ENCODE data around the gene ABHD2.
"Not testable (repeated sequence)": the region's sequence is repeated elsewhere in the genome, so short reads cannot be mapped to it uniquely, and the experiment has no call there.

ABHD2 gene

DNA sequence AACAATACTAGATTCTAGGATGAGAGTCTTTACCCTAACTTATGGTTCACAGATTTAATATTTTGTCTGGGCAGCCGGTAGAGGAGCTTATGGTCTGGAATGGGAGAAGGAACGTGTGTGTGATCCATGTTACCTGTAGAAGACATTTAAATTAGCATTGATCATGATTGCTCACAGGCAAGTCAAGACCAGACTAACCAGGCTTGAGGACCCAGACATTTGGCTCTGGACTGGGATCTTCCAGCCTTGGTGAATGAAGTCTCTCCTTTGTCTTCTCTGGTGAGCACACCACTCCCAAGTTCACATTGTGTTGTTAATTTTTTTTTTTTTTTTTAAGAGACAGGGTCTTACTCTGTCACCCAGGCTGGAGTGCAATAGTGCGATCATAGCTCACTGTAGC, 11.7 kb downstream of the ABHD2 start:
- DNase-seq (ENCODE audit: low read depth): no peak

DNA sequence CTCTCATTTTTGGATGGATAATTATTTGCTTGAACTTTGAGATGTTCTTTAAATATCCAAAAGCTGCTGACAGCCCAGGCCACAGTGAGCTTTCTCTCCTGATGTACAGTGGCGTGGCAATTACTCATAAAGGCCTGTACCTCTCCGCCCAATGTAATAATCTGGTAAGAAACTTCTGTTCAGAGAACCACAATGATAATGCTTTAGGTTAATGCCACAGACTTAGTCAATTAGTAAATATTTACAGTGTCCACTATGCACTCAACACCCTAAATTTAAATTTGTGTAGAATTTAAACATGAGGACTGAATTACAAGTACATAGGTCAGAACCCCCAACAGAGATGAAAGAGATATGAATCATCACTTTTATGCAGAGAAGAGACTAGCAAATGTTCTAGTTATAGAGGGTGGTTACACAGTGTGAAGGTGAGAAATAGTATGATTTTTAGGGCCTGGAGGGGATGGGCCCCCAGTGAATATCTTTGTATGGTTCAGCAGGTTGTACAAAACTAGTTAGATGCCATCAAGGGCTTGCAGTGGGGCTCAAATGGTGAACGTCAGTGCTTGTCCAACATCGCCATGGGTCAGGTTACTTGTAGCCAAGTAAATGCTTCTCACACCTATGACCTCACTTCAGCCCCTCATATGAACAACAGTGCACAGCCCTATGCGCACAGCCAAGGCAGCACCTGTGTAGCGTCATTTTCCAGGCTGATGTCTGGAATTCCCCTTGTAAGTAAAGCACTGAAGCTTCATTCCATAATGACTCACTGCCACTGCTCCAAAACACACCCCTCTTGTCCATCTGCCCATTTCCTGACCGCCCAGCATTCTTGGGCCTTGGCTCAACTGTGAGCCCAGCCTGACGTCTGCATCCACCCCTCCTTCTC, 13.3 kb downstream of the ABHD2 start:
- DNase-seq (ENCODE audit: low read depth): no peak

DNA sequence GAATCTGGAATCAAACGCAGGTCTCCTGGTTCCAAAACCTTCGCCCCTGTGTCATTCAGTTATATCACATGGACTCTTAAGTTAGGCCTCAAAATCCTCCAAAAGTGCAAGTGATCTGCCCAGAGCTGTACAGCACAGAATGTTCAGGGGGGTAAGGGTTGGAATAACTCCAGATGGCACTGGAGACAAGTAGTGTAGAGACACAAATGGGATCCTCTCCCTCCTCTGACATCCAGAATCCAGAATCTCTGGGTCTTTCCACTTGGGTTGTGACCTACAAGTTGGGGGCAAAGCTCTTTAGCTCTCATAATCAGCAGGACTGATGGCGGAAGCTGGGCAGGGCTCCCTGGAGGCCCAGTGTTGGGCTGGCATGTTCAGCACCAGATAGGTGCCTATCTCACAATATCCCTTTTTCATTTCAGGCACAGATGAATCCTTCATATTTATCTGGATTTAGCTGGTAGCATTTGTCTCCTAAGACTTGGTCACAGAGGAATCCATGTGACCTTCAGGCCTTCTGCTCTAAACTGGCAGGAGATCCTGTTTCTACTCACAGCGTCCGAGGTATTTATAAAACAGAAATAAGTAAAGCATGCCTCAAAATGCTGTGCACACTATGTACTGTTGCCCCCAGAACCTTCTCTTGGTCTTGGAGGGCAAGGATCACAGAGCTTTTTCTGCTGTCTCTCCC, 15.4 kb downstream of the ABHD2 start:
- DNase-seq (ENCODE audit: low read depth): no peak

DNA sequence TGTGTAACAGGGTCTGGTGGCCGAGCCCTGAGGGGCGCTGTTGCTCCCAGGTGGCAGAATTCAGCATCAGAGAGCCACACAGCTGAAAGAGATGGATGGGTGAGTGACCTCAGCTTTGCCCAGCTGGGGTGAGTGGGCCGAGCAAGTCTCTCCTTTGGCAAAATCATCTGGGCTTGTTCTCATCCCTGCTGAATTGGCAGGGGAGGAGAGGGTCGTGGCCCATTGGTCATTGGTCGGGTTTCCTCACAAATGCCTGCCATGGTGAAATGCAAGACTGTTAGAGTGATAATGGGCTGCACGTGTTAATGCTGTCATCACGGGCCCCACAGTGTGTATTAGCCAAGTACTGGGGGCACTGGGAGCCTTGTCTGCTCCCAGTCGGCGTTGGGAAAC, 15.9 kb downstream of the ABHD2 start:
- DNase-seq (ENCODE audit: low read depth): no peak

DNA sequence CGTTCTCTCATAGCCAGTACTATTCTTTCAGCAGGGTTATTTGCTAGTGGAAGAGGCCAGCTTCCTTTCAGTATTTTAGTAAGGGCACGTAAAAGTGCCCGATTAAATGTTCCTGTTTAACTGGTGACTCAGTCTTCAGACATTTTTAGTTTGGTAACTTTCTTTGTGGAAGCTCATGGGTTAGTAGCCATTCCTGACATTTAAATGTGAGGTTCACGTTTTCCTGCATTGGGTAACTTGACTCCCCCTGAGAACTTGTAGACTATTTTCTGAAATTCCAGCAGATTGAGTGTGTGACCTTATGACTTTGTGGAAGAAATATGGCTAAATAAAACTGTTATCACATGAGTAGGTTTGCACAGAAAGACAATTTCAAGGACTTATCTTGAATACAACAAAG, 16.9 kb downstream of the ABHD2 start:
- no peak for DNase-seq (ENCODE audit: low read depth)

DNA sequence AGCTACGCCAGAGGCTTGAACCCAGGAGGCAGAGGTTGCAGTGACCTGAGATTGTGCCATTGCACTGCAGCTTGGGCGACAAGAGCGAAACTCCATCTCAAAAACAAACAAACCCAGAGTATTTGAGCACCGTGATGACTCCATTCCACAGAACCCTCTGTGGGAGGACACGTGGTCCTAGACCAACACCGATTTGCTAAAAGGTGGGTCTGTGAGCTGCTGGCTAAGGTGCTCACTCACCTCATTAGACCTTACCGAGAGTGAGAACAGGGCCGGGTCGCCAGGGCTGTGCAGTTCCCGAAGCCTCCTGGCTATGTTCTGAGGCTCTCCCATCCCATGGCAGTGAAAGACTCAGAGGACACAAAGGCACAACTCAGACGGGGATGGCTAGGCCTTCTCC, 17.9 kb downstream of the ABHD2 start:
- DNase-seq (ENCODE audit: low read depth): no peak

DNA sequence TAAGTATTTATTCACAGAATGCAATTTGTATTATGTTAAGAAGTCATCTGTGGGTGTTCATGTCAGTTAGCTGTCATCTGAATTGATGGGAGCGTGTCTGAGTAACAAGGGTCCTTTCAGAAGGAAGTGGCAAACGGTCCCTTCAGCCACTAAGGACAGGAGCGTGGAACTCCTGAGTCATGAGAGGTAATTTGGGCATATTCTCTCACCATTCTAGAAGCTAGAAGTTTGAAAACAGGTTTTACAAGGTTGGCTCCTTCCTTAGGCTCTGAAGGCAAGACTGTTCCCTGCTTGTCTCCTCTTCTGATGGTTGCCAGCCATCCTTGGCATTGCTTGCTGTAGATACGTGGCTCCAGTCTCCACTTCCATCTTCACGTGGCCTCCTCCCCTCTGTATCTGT, 19.7 kb downstream of the ABHD2 start:
- no peak for DNase-seq (ENCODE audit: low read depth)

DNA sequence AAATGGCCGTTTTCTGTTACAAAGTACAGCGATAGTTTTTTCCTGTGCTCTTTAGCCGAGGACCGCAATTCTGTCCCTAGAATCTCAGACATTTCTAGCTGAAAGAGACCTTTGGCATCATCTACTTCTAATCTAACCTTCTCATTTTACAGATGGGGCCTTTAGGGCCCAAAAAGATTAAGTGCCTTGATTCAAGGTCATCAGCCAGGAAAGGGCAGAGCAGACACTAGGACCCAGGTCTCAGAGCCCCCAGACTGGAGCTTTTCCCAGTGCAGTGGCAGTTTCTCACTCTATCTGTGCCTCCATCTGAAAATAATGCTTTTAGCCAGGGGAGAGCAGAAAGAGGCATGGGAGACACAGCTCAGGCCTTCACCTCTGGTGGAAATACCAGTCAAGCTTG, 20.6 kb downstream of the ABHD2 start:
- no peak for DNase-seq (ENCODE audit: low read depth)

DNA sequence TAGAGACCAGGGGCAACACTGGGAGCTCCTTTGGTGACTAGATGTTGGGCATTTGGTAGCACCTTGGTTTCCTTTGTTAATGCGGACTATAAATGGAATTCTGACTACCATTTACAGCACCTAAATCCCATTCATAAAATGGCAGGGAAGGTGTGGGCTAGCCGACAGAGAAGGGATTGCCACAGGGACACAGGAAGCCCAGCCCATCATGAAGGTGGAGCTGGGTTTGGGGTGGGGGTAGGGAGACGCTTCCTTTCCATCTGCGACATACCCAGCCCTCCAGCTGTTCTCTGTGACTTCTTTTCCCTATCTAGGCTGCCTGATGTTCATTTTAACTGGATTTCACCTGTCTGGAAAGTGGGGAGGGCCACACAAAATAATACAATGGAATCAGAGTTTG, 21.0 kb downstream of the ABHD2 start:
- no peak for DNase-seq (ENCODE audit: low read depth)

DNA sequence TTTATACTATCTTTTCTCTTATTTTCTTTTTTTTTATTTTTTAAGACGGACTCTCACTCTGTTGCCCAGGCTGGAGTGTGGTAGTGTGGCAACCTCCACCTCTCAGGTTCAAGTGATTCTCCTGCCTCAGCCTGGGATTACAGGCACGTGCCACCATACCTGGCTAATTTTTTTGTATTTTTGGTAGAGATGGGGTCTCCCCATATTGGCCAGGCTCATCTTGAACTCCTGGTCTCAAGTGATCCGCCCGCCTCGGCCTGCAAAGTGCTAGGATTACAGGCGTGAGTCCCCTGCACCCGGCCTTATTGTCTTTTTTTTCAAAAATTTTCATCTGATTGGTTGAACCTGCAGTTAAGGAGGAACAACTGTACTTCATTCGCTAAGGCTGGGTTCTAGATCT, 21.8 kb downstream of the ABHD2 start:
- DNase-seq (ENCODE audit: low read depth): no peak

DNA sequence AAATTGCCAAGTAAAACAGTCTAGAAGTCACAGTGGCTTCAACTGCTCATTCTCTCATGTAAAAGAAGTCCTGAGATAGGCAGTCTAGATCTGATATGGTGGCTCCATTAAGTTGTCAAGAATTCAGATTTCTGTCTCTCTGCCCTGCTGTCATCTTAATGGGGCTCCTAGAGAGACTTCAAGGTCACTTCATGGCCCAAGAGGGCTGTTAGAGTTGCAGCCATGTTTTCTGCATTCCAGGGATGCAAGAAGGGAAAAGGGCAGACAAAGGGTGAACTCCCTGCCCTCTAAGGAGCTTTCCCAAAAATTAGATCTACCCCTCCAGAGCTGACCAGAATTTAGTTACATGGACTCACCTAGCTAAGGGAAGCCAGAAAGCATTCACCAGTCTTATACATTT, 23.1 kb downstream of the ABHD2 start:
- no peak for DNase-seq (ENCODE audit: low read depth)

DNA sequence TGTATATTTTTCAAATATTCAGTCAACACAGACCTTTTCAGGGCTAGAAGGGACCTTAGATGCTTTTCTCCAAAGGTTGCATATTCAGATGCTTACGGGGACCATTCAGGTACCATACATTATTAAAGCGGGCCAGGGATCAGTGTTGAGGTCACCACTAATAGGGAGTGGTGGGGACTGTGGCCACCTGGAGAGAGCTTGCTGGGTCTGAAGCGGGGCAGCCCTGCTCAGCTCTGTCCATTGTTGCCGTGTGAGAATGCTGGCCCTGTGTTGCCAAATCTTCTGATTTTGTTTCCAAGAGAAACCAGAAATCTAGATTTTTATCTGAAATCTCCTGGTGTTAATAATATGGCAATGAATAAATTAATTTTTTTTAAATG, 23.7 kb downstream of the ABHD2 start:
- no peak for DNase-seq (ENCODE audit: low read depth)

DNA sequence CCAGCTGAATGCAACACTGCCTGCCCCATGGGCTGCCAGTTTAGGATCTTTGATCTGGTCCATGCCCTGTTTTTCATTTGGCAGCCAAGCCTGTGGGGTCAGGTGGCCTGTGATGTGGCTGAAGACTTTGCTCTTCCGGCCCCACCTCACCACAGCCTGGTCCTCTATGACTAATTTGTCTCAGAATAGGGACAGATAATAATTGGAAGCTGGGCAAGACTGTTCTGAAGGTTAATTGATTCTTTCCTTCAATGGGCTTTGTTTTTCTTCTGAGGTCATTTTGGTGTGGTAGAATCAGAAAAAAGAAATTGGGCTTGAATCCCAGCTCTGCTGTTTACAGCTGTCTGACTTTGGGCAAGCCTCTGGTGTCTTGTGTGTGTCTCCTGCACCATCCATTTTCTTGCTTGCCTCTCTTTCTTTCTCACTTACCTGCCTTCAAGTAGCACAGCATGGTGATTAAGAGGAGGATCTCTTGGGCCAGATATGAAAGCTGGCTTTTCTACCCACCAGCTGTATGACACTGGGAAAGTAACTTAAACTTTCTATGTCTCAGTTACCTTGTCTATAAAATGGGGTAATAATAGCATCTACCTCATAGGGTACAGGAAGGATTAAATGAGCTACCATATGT, 24.2 kb downstream of the ABHD2 start:
- DNase-seq (ENCODE audit: low read depth): no peak

DNA sequence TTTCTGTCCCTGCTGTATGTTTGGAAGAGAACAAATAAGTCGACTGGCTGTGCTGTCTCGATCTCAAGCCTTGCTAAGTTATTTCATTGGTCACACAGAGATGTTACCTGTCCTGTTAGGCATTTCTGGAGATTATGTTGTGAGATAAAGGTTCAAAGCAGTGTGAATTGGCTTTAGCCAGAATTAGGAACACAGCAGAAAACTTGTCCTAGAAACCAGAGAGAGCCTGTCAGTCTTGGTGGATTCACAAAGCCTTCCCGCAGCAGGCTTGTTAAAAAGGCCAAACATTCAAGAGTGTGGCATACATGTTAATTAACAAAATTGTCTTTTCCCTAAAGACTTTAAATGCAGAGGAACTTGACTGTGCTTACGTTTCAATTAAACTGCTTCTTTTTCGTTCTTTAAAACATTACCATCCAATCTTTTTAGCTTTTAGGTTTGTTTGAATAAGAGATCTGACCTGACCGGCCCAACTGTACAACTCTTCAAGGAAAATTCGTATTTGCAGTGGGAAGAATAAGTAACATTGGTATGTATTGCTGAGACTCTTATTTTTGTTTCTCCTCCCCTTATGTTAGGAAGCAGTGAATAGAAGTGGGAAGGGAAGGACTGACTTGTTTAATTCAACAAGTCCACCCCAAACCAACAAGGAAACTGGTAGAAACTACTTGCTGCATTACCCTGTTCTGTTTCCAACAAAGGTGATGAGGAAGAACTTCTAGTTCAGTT, 25.2 kb downstream of the ABHD2 start:
- no peak for DNase-seq (ENCODE audit: low read depth)

DNA sequence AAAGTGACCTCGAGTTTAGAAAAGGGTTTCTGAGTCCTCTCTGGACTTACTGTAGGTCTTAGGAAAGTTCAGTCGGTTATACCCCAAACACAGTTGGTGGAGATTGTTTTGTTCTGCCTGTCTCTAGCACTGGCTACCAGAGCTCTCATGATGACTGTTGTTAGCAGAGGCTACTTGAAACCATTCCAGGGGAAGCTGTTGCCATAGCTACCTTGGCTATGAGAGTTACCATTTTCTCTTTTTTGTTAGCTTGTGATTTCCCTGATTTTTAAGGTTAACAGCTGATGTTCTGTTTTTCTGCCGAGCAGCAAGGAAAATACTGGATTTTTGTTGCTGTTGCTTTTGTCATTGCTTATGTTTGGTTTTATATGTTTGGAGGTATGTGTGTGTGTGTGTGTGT, 26.7 kb downstream of the ABHD2 start:
- DNase-seq (ENCODE audit: low read depth): no peak

DNA sequence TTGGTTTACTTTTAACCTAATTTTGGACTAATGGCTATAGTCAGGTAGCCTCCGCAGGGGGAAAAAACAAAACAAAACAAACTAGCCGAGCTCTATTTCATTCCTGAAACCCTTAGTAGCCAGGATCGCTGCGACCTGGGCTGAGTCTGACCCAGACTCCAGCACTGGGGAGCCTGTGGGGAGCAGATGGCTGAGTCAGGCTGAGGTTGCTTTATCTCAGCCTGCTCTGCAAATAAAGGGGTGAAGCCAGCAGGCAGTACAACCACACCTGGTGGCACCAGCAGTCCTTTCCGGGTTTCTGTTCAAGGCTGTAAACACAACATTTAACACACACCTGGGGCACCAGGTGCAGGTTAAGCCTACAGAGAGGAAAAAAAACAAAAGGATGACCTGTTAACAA, 27.3 kb downstream of the ABHD2 start:
- DNase-seq (ENCODE audit: low read depth): no peak

DNA sequence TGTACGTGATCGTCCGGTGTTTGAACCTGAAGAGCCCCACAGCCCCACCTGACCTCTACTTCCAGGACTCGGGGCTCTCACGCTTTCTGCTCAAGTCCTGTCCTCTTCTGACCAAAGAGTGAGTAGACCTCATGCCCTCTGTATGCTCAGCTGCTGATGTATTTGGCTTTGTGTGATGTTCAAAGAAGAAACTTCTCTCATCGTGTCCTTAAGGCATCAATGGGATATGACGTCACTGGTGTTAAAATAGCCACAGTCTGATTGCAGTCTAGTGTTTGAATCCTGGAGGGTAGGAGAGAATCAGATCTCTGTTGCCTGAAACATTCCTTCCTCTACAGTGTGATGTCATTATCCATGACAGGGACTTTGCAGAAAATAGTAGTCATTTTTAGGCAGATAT, 28.1 kb downstream of the ABHD2 start:
- no peak for DNase-seq (ENCODE audit: low read depth)

DNA sequence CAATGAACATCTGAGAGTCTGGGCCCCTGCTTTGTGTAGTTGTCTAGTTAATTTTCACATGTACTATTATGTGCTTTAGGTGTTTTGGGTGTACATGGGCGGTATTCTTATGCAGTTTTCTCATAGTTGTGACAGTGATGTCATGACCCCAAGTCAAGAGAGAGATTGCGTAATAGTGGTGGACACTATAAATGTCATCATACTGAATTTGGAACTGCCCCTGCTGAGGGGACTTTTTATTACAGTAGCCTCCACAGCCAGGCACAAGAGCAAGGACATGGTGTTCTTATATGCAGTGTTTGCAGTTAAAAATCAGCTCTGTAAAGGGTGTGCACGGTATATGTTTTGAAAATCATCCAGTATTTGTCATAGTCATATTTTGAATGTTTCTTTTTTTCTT, 29.5 kb downstream of the ABHD2 start:
- no peak for DNase-seq (ENCODE audit: low read depth)

DNA sequence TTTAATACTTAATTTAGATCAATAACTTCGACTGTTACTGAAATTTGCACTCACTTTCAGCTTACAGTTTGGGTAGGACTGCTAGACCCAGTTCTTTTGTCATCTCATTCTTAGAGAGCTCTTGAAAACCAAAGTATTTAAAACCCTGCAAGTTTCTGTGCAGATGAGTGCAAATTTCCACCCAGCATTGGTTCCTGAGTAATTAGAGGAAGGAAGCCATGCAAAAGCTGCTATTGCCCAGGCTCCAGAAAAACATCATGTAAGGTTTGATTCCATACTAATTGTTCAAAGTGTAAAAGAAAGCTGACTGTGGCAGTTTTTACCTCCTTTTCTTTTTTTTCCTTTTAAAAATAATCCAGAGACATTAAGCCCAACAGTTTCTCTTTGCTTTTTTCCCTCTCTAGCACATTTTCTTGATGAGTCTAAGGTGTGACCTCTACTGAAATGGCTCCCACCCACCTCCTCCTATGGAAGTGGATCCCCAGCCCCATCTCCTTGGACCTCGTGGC, 30.3 kb downstream of the ABHD2 start:
- DNase-seq (ENCODE audit: low read depth): no peak

DNA sequence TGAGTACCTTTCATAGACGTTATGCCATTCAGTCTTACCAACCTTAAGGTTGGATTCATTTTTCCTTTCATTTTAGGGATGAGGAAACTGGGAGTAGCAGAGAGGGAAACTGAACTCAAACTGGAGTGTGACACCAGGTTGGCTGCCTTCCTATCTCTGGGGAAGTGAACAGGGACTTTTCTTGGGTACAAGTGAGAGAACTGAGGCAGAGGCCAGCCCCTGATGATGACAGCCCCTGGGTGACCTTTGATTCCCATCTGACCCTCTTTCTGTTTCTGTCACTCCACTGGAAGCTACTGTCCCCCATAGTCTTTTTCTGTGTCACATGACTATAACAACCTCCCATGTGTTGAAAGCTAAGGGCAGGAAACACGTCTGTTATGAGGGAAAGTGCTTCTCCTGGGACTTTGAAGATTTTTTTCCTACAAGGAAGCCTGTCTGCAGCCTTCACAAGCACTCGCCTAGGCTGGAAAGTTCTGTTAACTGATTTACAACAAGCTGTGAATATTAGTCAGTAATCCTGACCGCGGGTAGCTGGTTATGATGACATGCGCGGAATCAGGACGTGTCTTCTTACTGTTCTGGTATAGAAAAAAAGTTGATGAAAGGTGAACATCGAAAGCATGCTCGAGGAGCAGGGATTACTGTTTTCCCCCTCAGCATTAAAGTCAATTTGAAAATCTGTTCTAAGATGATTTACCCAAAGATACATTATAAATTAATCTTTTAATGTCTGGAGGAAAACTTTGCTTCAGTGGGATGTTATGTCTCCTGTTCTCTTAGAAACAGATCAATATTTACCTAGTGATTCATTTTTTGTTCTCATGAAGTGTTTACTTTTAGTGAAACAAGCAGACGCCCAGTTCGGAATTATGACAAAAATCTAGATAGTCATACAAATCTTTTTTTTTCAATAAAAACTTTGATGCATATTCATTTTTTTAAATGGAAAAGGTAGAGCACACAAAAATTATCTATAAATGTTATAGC, 31.5 kb downstream of the ABHD2 start:
- DNase-seq (ENCODE audit: low read depth): no peak

DNA sequence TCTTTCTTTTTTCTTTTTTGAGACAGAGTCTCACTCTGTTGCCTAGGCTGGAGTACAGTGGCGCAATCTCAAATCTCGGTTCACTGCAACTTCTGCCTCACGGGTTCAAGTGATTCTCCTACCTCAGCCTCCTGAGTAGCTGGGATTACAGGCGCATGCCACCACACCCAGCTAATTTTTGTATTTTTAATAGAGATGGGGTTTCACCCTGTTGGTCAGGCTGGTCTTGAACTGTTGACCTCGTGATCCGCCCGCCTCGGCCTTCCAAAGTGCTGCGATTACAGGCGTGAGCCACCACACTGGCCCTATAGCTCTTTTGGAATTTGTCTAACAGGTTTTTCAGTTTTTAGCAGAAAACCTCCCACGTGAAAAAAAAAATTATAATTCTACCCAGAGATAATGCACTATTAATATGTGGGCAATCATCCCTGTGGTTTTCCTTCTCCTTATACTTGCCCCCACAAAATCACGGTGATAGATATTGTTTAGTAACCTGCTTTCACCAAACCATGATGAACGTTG, 32.3 kb downstream of the ABHD2 start:
- not testable (repeated sequence) for DNase-seq (ENCODE audit: low read depth)
